CD4-positive, alpha-beta memory T cell (primary cell): ENCODE results near the gene SLC9A6. TPM values are rescaled to one million over a fixed set of nuclear protein-coding genes. Genes with fewer than 3 reads are reported as not detected.
"Not testable (repeated sequence)": the region's sequence is repeated elsewhere in the genome, so short reads cannot be mapped to it uniquely, and the experiment has no call there.

Source experiments
- CTCF ChIA-PET: fragments of 350-600 bp; sonication (Branson Sonifier 250); formaldehyde crosslinking; loops from one replicate; lab custom pipeline; 2021; ENCODE audit warnings: inconsistent platforms; ENCODE audit not compliant: partially characterized antibody; lab: Charles Lee
- POLR2A ChIA-PET: fragments of 350-600 bp; sonication (Branson Sonifier 250); formaldehyde crosslinking; loops from one replicate; lab custom pipeline; 2021; ENCODE audit not compliant: partially characterized antibody; lab: Charles Lee
- DNase-seq, 5 donors: peaks; one replicate each; pipeline versions ENCODE4 v3.0.0 to v3.0.0-alpha.2; 2020 to 2022; ENCODE audit warnings: mixed read lengths in 1 of 5
- H3K27ac ChIP-seq: one replicate; pipeline ENCODE4 v1.7.0; 2013; ENCODE audit warnings: low read depth, low read length
- H3K27me3 ChIP-seq: 2 replicates; pipeline ENCODE4 v1.7.0; 2013; ENCODE audit warnings: mild to moderate bottlenecking, low read length, moderate library complexity; ENCODE audit not compliant: insufficient read depth
- H3K36me3 ChIP-seq: 2 replicates; pipeline ENCODE4 v1.7.0; 2013; ENCODE audit warnings: mild to moderate bottlenecking, low read length, moderate library complexity; ENCODE audit not compliant: insufficient read depth
- H3K4me1 ChIP-seq: 2 replicates; pipeline ENCODE4 v1.7.0; 2013; ENCODE audit warnings: mild to moderate bottlenecking, low read length, moderate library complexity; ENCODE audit not compliant: insufficient read depth
- H3K4me3 ChIP-seq, 2 donors: one replicate each; pipeline ENCODE4 v1.7.0; 2013; ENCODE audit warnings: low read length in 2 of 2, mild to moderate bottlenecking in 1 of 2
- H3K9me3 ChIP-seq, 2 donors: one replicate each; pipeline ENCODE4 v1.7.0; 2013; ENCODE audit warnings: low read length in 2 of 2, control low read depth in 1 of 2; ENCODE audit not compliant: control insufficient read depth in 1 of 2
- H3K27ac Mint-ChIP-seq, 7 donors: one replicate each; pipeline ENCODE4 v1.8.0; 2020 to 2021; ENCODE audit warnings: mixed read lengths in 7 of 7, mild to moderate bottlenecking in 6 of 7, inconsistent platforms in 3 of 7, moderate library complexity in 3 of 7
- H3K27me3 Mint-ChIP-seq, 2 donors: one replicate each; pipeline ENCODE4 v1.8.0; 2020 to 2021; ENCODE audit warnings: mixed read lengths in 2 of 2
- H3K36me3 Mint-ChIP-seq, 2 donors: one replicate each; pipeline ENCODE4 v1.8.0; 2020 to 2021; ENCODE audit warnings: mixed read lengths in 2 of 2, inconsistent platforms in 1 of 2, mild to moderate bottlenecking in 1 of 2
- H3K4me1 Mint-ChIP-seq, 4 donors: one replicate each; pipeline ENCODE4 v1.8.0; 2020 to 2021; ENCODE audit warnings: mixed read lengths in 4 of 4, mild to moderate bottlenecking in 1 of 4
- H3K4me3 Mint-ChIP-seq, 8 donors: one replicate each; pipeline ENCODE4 v1.8.0; 2020 to 2021; ENCODE audit warnings: mixed read lengths in 8 of 8, mild to moderate bottlenecking in 7 of 8, moderate library complexity in 6 of 8, inconsistent platforms in 3 of 8
- H3K9me3 Mint-ChIP-seq, 8 donors: one replicate each; pipeline ENCODE4 v1.8.0; 2020 to 2021; ENCODE audit warnings: mixed read lengths in 8 of 8, mild to moderate bottlenecking in 5 of 8, inconsistent platforms in 3 of 8, moderate library complexity in 1 of 8
- intact Hi-C: fragments of 100-400 bp; cut with micrococcal nuclease; formaldehyde crosslinking; loops from one replicate; pipeline ENCODE4 v1.15.1; 2023
- polyA plus RNA-seq, 2 donors: library from polyadenylated mRNA; unstranded; fragments of 300-500 nt; fragmentation: Illumina TruSeq; gene quantifications; one replicate each; pipeline ENCODE4 v1.2.3, GENCODE V29; 2021
- total RNA-seq, 2 experiments: library from RNA; stranded (reverse); gene quantifications; one replicate each; pipeline ENCODE4 v1.2.3, GENCODE V29; 2021

The SLC9A6 gene
- total and polyA plus RNA-seq, 4 experiments from 2014 or later = 20.5 to 30.1 (median 22.5) TPM

DNA sequence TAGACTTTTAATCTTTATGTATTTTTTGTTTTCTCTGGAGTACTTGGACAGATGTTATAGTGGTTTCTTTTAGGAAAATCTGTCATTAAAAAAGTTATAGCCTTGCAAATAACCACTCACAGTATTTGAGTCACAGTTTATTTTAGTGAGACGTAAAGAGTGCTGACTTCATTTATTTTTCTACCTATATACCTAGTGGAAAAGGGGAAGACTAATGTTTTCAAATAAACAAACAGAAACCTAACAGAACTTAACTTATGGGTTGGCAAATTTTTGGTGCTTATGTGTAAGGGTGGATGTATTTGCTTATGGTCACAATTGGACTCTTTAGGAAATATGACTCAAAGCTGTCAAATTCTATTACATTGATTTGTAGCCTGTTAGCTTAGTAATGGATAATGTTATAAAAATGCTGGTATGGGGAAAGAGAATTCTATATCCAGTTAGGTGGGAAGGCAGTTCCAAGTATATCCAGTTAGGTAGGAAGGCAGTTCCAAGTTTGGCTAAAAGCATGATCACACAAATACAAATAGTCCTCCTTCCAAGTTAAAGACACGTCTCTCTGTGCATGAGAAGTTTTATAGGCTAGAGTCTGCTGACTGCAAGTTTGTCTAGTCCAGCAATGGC, 61.9 kb downstream of the SLC9A6 start:
- peaks cover 3% of the 10 kb centered on the region for H3K36me3 ChIP-seq
- H3K4me1 ChIP-seq = no peaks in the 10 kb centered on the region
- Mint-ChIP-seq H3K36me3 (peaks cover 0 to 17% of the 10 kb centered on the region in 2 donors), H3K9me3 (no peaks in the 10 kb centered on the region), H3K27ac (peak overlapping the region in 1 of 7 donors; percentile 29), H3K27me3 (no peaks in the 10 kb centered on the region), H3K4me3 (no peak overlapping the region), H3K4me1 (no peaks in the 10 kb centered on the region)
- H3K27ac ChIP-seq = no peak overlapping the region
- H3K4me3 ChIP-seq = no peak overlapping the region
- DNase-seq = no peak
- ChIA-PET POLR2A (no interaction called here), CTCF (no interaction called here)
- no peaks in the 10 kb centered on the region for H3K9me3 ChIP-seq
- intact Hi-C loops = no loop called here
- no peaks in the 10 kb centered on the region for H3K27me3 ChIP-seq

DNA sequence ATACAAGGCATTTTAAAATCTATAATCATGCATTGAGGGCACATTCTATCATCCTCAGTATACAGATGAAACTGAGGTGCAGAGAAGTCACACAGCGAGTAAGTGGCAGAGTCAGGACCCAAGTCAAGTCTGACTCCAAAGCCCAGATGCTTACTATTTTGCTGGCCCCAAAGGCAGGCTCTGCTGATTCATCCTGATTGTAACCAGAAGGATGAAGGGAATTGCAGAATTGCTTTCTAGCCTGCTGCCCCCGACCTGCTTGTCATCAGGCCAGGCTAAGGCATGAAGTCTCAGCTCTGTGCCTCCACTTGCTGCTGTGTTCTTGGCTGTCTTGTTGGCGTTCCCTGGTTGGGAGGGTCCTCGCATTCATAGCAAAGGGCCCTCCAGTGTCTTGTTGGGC, 62.7 kb downstream of the SLC9A6 start:
- CTCF ChIA-PET = no interaction called here

DNA sequence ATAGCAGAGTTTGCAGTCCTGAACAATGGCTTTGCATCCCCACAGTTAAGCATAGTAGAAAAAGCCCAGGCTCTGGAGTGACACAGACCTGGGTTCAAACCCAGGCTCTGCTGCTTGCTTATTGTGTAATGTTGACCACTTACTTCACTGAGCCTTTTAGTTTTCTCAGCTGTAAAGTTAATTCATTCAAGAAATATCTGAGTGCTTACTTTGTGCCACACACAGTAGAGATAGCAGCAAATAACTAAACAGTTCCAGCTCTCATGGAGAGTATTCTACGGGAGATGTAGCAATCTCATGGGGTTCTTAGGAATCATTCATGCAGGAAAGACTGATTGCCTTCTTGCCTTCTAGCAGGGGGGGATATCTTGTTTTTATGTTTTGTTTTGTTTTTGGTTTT, 63.2 kb downstream of the SLC9A6 start:
- CTCF ChIA-PET = no interaction called here
- intact Hi-C loops = no loop called here
- H3K9me3 Mint-ChIP-seq = no peaks in the 10 kb centered on the region
- no peaks in the 10 kb centered on the region for H3K27me3 Mint-ChIP-seq
- peaks cover 0 to 17% of the 10 kb centered on the region in 2 donors for H3K36me3 Mint-ChIP-seq
- no peaks in the 10 kb centered on the region for H3K4me1 ChIP-seq
- no peak overlapping the region for H3K27ac Mint-ChIP-seq
- H3K9me3 ChIP-seq = no peaks in the 10 kb centered on the region
- H3K27me3 ChIP-seq = no peaks in the 10 kb centered on the region
- no peaks in the 10 kb centered on the region for H3K4me1 Mint-ChIP-seq
- peaks cover 3% of the 10 kb centered on the region for H3K36me3 ChIP-seq
- H3K4me3 Mint-ChIP-seq = no peak overlapping the region
- no peak overlapping the region for H3K4me3 ChIP-seq
- DNase-seq = no peak
- POLR2A ChIA-PET = no interaction called here
- no peak overlapping the region for H3K27ac ChIP-seq

More for the DNA sequence above, 62.7 kb downstream of the SLC9A6 start:
- DNase-seq = no peak
- H3K4me3 ChIP-seq = no peak overlapping the region
- H3K27me3 ChIP-seq = no peaks in the 10 kb centered on the region
- Mint-ChIP-seq H3K36me3 (peaks cover 0 to 17% of the 10 kb centered on the region in 2 donors), H3K27ac (no peak overlapping the region), H3K4me1 (no peaks in the 10 kb centered on the region), H3K4me3 (no peak overlapping the region), H3K9me3 (no peaks in the 10 kb centered on the region), H3K27me3 (no peaks in the 10 kb centered on the region)
- H3K36me3 ChIP-seq = peaks cover 3% of the 10 kb centered on the region
- intact Hi-C loops = no loop called here
- H3K27ac ChIP-seq = no peak overlapping the region
- H3K4me1 ChIP-seq = no peaks in the 10 kb centered on the region
- POLR2A ChIA-PET = no interaction called here
- no peaks in the 10 kb centered on the region for H3K9me3 ChIP-seq

DNA sequence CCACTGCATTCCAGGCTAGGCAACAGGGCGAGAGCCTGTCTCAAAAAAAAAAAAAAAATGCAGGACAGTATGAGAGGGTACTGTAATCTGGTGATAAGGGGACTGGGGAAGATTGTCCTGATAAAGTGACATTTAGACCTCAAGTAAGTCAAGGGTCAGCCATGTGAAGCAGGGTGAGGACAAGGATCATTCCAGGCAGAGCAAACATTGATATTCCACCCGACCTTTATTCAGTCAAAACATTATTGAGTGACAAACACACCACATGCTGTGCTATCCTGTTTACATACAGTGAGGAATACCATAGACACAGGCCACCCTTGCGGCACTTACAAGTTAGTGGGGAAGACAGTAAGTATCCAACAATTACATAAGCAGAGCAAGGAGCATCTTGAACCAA, 64.4 kb downstream of the SLC9A6 start:
- Mint-ChIP-seq H3K27me3 (no peaks in the 10 kb centered on the region), H3K27ac (no peak overlapping the region), H3K4me3 (no peak overlapping the region), H3K4me1 (peaks cover 0 to under 1% (median 0%) of the 10 kb centered on the region in 4 donors), H3K9me3 (no peaks in the 10 kb centered on the region), H3K36me3 (peaks cover 0 to 9% of the 10 kb centered on the region in 2 donors)
- H3K27ac ChIP-seq = no peak overlapping the region
- no peak for DNase-seq
- H3K4me1 ChIP-seq = no peaks in the 10 kb centered on the region
- H3K36me3 ChIP-seq = peaks cover 3% of the 10 kb centered on the region
- H3K27me3 ChIP-seq = no peaks in the 10 kb centered on the region
- ChIA-PET POLR2A (no interaction called here), CTCF (interaction anchor here (0.7 kb wide), 1 partner anchor 499 kb away, joined by 3 read pairs; no protein-coding TSS in a partner anchor)
- H3K9me3 ChIP-seq = no peaks in the 10 kb centered on the region
- intact Hi-C loops = no loop called here
- no peak overlapping the region for H3K4me3 ChIP-seq

DNA sequence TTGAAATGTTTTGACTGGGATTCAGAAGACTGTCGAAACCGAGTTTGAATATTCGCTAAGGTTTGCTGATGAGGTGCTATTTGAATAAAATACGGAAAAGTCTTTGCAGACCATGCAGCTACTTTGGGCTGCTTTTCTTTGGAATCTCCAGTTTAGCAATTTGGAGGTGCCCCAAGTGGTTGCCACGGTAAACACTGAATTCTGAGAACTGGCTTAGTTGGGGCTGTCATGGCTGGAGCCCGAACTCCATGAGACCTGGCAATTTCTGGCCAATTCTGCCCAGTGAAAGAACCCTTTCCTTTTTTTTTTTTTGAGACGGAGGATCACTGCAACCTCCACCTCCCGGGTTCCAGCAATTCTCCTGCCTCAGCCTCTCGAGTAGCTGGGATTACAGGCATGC, 65.6 kb downstream of the SLC9A6 start:
- DNase-seq, H3K27me3 Mint-ChIP-seq, H3K4me1 ChIP-seq, H3K4me3 Mint-ChIP-seq, H3K4me1 Mint-ChIP-seq, H3K27ac ChIP-seq, H3K4me3 ChIP-seq, H3K27ac Mint-ChIP-seq, intact Hi-C loops, H3K9me3 ChIP-seq, H3K9me3 Mint-ChIP-seq, H3K36me3 ChIP-seq, POLR2A ChIA-PET, H3K27me3 ChIP-seq, CTCF ChIA-PET, H3K36me3 Mint-ChIP-seq: not testable (repeated sequence)

DNA sequence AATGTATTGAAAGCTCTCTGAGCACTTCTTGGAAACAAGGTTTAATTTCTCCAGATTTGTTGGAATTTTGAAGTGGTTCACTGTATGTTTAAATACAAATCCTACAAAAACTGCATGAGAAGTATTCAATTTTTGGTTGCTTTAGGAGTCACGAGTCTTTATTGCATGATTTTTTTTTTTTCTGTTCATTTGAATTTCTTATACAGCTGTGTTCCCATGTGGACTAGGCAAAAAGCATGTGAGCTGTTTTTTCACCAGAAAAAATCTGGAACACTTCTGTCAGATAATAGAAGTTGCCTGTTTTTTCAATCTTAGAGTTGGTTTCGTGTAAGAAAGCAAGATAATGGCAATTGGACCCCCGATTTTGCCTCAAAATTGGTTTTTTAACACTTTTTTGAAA, 66.4 kb downstream of the SLC9A6 start:
- no peaks in the 10 kb centered on the region for H3K9me3 Mint-ChIP-seq
- H3K27me3 Mint-ChIP-seq = no peaks in the 10 kb centered on the region
- no peaks in the 10 kb centered on the region for H3K36me3 Mint-ChIP-seq
- no peaks in the 10 kb centered on the region for H3K27me3 ChIP-seq
- ChIA-PET CTCF (no interaction called here), POLR2A (no interaction called here)
- no peak overlapping the region for H3K27ac ChIP-seq
- H3K4me3 ChIP-seq = no peak overlapping the region
- no peak for DNase-seq
- H3K36me3 ChIP-seq = no peaks in the 10 kb centered on the region
- intact Hi-C loops = no loop called here
- H3K4me1 ChIP-seq = peaks cover 5% of the 10 kb centered on the region
- H3K4me3 Mint-ChIP-seq = no peak overlapping the region
- H3K4me1 Mint-ChIP-seq = peaks cover 4 to 9% (median 6%) of the 10 kb centered on the region in 4 donors
- H3K27ac Mint-ChIP-seq = no peak overlapping the region
- H3K9me3 ChIP-seq = no peaks in the 10 kb centered on the region

DNA sequence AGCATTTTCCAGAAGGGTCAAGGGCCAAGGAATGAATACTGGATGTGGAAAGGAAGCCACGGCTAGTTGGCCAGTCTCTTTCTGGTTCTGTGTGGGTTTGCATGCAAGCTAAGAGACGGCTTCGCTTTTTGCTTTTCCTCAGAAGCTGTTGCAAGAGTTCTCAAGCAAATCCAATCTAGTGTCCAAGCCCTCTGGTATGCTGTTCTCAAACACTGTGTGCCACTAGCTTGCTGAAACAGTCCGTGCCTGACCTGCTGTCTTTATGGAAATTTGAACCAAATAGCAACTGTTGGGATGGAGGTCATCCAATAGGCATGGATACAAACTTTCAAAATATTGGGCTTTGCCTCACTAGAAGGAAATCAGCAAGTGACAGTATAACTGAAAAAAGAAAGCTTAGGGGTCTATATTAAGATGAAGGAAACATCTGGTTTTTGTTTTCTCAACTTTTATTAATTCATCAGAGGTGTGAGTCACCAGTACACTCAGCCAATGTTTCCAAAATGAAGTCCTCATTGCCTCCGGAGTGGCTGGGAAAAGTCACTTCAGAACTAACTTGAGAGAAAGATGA, 70.5 kb downstream of the SLC9A6 start:
- Mint-ChIP-seq H3K4me3 (no peak overlapping the region), H3K9me3 (no peaks in the 10 kb centered on the region), H3K27ac (no peak overlapping the region), H3K36me3 (no peaks in the 10 kb centered on the region), H3K4me1 (peaks cover 7 to 18% (median 11%) of the 10 kb centered on the region in 4 donors), H3K27me3 (no peaks in the 10 kb centered on the region)
- intact Hi-C loops = no loop called here
- Histone ChIP-seq H3K4me1 (peaks cover 12% of the 10 kb centered on the region), H3K27me3 (no peaks in the 10 kb centered on the region), H3K4me3 (no peak overlapping the region), H3K27ac (no peak overlapping the region), H3K36me3 (no peaks in the 10 kb centered on the region), H3K9me3 (no peaks in the 10 kb centered on the region)
- DNase-seq = no peak
- ChIA-PET POLR2A (interaction anchor here (0.6 kb wide), 1 partner anchor 91 kb away, joined by 3 read pairs; no protein-coding TSS in a partner anchor), CTCF (no interaction called here)
